SK-N-SH treated with all-trans-retinoic acid at 6 μM for 48 hours (cell line): ENCODE data around the gene CCDC57.

ENCODE experiments used
- ATAC-seq: fragments of 200-7000 bp; cut with Tn5 transposase; 3 replicates; pipeline ENCODE4 v1.9.1; 2020; ENCODE audit warnings: mild to moderate bottlenecking, moderate library complexity
- ARNTL ChIP-seq: fragments of 450-650 bp; formaldehyde crosslinking; IDR thresholded peaks from 2 replicates; pipeline ENCODE4 v1.5.0; 2020; ENCODE audit warnings: low read depth, mild to moderate bottlenecking, moderate library complexity, borderline replicate concordance
- BACH2 ChIP-seq: fragments of 250-450 bp; sonication (Bioruptor Pico); IDR thresholded peaks from 2 replicates; pipeline ENCODE4 v1.9.0; 2021; ENCODE audit warnings: mild to moderate bottlenecking, borderline replicate concordance
- CSDC2 ChIP-seq: fragments of 250-450 bp; sonication (Bioruptor Pico); IDR thresholded peaks from 2 replicates; pipeline ENCODE4 v1.5.0; 2020; ENCODE audit warnings: mild to moderate bottlenecking, moderate library complexity
- ESRRG ChIP-seq: fragments of 250-450 bp; sonication (Bioruptor Pico); IDR thresholded peaks from 2 replicates; pipeline ENCODE4 v1.6.1; 2021; ENCODE audit warnings: mild to moderate bottlenecking
- GLIS3 ChIP-seq: fragments of 250-450 bp; sonication (Bioruptor Pico); IDR thresholded peaks from 2 replicates; pipeline ENCODE4 v1.5.0; 2020; ENCODE audit warnings: mild to moderate bottlenecking, moderate library complexity
- OSR1 ChIP-seq: fragments of 250-450 bp; sonication (Bioruptor Pico); IDR thresholded peaks from 2 replicates; pipeline ENCODE4 v1.8.0; 2022; ENCODE audit warnings: moderate library complexity, mild to moderate bottlenecking, inconsistent platforms
- PPARA ChIP-seq: fragments of 250-450 bp; sonication (Bioruptor Pico); IDR thresholded peaks from 2 replicates; pipeline ENCODE4 v1.5.0; 2020; ENCODE audit warnings: mild to moderate bottlenecking, borderline replicate concordance
- RARB ChIP-seq: fragments of 250-450 bp; sonication (Bioruptor Pico); IDR thresholded peaks from 2 replicates; pipeline ENCODE4 v1.8.0; 2021; ENCODE audit warnings: mild to moderate bottlenecking, moderate library complexity
- SNAI2 ChIP-seq: fragments of 250-450 bp; sonication (Bioruptor Pico); IDR thresholded peaks from 2 replicates; pipeline ENCODE4 v1.5.0; 2020; ENCODE audit warnings: mild to moderate bottlenecking, moderate library complexity
- TCF4 ChIP-seq: fragments of 250-450 bp; sonication (Bioruptor Pico); IDR thresholded peaks from 2 replicates; pipeline ENCODE4 v1.8.0; 2021; ENCODE audit warnings: mild to moderate bottlenecking, moderate library complexity, borderline replicate concordance
- TOX ChIP-seq: fragments of 250-450 bp; sonication (Bioruptor Pico); IDR thresholded peaks from 2 replicates; pipeline ENCODE4 v1.8.0; 2021; ENCODE audit warnings: mild to moderate bottlenecking, moderate library complexity, borderline replicate concordance
- ZC3H10 ChIP-seq: fragments of 250-450 bp; sonication (Bioruptor Pico); IDR thresholded peaks from 2 replicates; pipeline ENCODE4 v1.5.1; 2021; ENCODE audit warnings: mild to moderate bottlenecking, moderate library complexity
- ZFP30 ChIP-seq: fragments of 450-650 bp; formaldehyde crosslinking; IDR thresholded peaks from 2 replicates; pipeline ENCODE4 v1.5.0; 2022; ENCODE audit warnings: mild to moderate bottlenecking, moderate library complexity
- ZNF565 ChIP-seq: fragments of 450-650 bp; formaldehyde crosslinking; conservative IDR thresholded peaks from 2 replicates; pipeline ENCODE4 v1.5.0; 2020; ENCODE audit warnings: low read depth, mild to moderate bottlenecking, moderate library complexity
- ZNF8 ChIP-seq: fragments of 450-650 bp; formaldehyde crosslinking; IDR thresholded peaks from 2 replicates; pipeline ENCODE4 v1.5.0; 2020; ENCODE audit warnings: mild to moderate bottlenecking, moderate library complexity
- TF ChIP-seq, protein P1 (sequence below): fragments of 250-450 bp; sonication (Bioruptor Pico); IDR thresholded peaks from 2 replicates; pipeline ENCODE4 v1.5.1; 2020; ENCODE audit warnings: low read depth, mild to moderate bottlenecking, moderate library complexity
- TF ChIP-seq, protein P2 (sequence below): fragments of 250-450 bp; sonication (Bioruptor Pico); IDR thresholded peaks from 2 replicates; pipeline ENCODE4 v1.8.0; 2020; ENCODE audit warnings: mild to moderate bottlenecking, moderate library complexity, borderline replicate concordance
- TF ChIP-seq, protein P3 (sequence below): fragments of 250-450 bp; sonication (Bioruptor Pico); IDR thresholded peaks from 2 replicates; pipeline ENCODE4 v1.5.1; 2021; ENCODE audit warnings: mild to moderate bottlenecking, moderate library complexity
- TF ChIP-seq, protein P4 (sequence below): fragments of 250-450 bp; sonication (Bioruptor Pico); IDR thresholded peaks from 2 replicates; pipeline ENCODE4 v1.5.0; 2020; ENCODE audit warnings: mild to moderate bottlenecking, moderate library complexity

CCDC57 gene

DNA sequence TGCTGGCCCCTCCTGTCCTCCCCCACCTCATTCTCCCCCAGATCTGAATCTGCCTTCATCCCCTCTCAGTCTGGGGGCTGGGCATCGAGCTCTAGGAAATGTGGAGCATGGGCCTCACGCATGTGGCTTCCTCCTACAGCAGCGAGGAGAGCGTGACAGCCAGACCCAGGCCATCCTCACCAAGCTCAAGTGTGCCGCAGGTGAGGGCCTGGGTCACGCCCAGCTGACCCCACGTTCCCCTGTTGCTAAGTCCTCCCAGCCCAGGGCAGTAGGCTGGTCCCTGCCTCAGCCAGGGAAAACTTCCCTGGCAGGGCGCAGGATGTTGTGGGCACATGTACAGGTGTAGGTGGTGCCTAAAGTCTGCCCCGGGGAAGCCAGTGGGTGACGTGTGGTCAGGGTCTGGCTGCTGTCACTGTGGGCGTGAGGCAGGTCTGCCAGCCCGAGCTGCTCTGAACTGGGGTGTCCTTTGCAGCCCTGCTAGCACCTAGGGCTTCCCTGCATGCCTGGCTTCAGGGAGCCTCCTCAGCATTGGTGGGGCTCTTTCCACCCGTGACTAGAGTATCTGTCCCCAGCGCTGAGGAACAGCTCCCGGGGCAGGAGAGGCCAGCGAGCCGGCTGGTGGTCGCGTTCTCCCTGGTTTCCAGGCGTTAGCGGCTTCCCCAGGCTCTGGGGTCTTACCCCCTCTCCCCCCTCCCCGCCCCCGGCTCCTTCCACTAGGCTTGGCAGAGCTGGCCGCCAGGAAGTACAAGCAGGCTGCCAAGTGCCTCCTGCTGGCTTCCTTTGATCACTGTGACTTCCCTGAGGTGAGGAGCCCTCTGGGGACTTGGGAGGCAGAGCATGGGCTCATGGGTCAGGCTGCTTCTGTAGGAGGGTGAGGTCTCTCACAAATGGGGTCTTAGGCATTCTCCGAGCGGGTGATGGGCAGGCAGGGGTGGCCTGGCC is 157.3 kb downstream of the CCDC57 start:
- no peak for ATAC-seq
- TF ChIP-seq, protein P1, sequence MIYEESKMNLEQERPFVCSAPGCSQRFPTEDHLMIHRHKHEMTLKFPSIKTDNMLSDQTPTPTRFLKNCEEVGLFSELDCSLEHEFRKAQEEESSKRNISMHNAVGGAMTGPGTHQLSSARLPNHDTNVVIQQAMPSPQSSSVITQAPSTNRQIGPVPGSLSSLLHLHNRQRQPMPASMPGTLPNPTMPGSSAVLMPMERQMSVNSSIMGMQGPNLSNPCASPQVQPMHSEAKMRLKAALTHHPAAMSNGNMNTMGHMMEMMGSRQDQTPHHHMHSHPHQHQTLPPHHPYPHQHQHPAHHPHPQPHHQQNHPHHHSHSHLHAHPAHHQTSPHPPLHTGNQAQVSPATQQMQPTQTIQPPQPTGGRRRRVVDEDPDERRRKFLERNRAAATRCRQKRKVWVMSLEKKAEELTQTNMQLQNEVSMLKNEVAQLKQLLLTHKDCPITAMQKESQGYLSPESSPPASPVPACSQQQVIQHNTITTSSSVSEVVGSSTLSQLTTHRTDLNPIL: no peak
- no peak for TF ChIP-seq PPARA (CRISPR knock-in tag)

DNA sequence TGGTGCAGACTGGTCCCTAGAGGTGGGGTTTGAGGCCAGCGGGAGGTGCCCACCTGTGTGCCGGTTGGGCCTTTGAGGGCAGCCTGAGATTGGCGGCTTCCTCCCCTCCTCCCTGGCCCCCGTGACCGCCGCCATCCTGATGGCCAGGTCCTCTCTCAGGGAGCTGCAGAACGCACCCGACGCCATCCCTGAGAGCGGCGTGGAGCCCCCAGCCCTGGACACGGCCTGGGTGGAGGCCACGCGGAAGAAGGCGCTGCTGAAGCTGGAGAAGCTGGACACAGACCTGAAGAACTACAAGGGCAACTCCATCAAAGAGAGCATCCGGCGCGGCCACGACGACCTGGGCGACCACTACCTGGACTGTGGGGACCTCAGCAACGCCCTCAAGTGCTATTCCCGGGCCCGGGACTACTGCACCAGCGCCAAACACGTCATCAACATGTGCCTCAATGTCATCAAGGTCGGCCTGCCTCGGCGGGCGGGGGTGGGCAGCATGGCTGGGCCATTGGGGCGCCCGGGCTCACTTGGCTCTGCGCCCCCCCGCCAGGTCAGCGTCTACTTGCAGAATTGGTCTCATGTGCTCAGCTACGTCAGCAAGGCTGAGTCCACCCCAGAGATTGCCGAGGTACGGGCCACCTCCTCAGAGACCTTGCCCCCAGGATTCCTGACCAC is 158.2 kb downstream of the CCDC57 start:
- TF ChIP-seq BACH2 (CRISPR knock-in tag) (no peak), TCF4 (CRISPR knock-in tag) (no peak)
- no peak for ATAC-seq

DNA sequence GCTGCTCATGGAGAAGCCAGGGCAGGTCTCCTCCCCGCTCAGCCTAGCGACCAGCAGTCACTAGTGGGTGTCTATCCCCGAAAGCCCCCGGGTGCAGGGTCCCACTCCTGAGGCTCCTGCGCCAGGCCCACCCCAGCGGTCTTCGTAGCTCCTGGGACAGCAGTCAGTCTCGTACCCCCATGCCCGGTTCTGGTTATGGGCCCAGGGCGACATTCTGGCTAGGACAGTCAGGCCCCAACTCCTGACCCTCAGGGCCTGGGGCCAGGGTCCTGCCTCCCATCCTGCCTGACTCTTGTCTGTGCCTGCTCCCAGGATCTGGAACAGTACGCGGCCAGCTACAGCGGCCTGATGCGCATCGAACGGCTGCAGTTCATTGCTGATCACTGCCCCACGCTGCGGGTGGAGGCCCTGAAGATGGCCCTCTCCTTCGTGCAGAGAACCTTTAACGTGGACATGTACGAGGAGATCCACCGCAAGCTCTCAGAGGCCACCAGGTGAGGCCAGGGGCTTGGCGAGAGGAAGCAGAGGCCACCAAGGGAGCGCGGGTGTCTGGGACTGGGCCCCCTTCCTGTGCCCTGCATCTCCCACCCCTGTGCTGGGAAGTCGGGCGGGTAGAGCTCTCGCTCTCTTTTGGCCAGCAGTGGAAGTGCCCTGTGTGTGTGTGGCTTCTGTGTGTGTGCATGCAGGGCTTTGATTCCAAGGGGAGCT is 158.9 kb downstream of the CCDC57 start:
- ATAC-seq: no peak

DNA sequence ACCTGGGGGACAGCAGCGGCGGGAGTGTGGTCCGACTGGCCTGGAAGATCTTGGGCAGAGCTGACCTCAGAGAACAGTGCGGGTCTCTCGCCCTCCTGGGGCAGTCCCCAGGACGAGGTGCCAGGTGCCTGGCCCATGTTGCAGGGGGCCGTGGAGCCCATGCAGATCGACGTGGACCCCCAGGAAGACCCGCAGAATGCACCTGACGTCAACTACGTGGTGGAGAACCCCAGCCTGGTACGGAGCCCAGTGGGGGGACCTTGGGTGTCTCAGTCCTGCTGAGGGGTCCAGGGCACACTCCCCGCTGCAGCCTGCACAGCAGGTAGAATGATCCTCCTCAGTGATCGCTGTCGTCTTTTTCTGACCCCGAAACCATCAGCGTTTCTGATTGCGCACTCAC is 159.5 kb downstream of the CCDC57 start:
- no peak for ATAC-seq
- TF ChIP-seq, protein P2, sequence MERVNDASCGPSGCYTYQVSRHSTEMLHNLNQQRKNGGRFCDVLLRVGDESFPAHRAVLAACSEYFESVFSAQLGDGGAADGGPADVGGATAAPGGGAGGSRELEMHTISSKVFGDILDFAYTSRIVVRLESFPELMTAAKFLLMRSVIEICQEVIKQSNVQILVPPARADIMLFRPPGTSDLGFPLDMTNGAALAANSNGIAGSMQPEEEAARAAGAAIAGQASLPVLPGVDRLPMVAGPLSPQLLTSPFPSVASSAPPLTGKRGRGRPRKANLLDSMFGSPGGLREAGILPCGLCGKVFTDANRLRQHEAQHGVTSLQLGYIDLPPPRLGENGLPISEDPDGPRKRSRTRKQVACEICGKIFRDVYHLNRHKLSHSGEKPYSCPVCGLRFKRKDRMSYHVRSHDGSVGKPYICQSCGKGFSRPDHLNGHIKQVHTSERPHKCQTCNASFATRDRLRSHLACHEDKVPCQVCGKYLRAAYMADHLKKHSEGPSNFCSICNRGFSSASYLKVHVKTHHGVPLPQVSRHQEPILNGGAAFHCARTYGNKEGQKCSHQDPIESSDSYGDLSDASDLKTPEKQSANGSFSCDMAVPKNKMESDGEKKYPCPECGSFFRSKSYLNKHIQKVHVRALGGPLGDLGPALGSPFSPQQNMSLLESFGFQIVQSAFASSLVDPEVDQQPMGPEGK (CRISPR knock-in tag): no peak
- TF ChIP-seq SNAI2 (CRISPR knock-in tag): no peak
- no peak for TF ChIP-seq ZFP30 (CRISPR knock-in tag)
- TF ChIP-seq, protein P1: no peak
- TF ChIP-seq GLIS3 (CRISPR knock-in tag): no peak
- TF ChIP-seq TOX: no peak
- no peak for TF ChIP-seq ZNF565 (CRISPR knock-in tag)
- no peak for TF ChIP-seq OSR1
- no peak for TF ChIP-seq TCF4 (CRISPR knock-in tag)
- TF ChIP-seq ARNTL (CRISPR knock-in tag): no peak
- TF ChIP-seq, protein P3, sequence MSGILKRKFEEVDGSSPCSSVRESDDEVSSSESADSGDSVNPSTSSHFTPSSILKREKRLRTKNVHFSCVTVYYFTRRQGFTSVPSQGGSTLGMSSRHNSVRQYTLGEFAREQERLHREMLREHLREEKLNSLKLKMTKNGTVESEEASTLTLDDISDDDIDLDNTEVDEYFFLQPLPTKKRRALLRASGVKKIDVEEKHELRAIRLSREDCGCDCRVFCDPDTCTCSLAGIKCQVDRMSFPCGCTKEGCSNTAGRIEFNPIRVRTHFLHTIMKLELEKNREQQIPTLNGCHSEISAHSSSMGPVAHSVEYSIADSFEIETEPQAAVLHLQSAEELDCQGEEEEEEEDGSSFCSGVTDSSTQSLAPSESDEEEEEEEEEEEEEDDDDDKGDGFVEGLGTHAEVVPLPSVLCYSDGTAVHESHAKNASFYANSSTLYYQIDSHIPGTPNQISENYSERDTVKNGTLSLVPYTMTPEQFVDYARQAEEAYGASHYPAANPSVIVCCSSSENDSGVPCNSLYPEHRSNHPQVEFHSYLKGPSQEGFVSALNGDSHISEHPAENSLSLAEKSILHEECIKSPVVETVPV: no peak
- TF ChIP-seq ESRRG: no peak
- TF ChIP-seq BACH2 (CRISPR knock-in tag): no peak
- no peak for TF ChIP-seq ZNF8 (CRISPR knock-in tag)
- no peak for TF ChIP-seq RARB
- TF ChIP-seq, protein P4, sequence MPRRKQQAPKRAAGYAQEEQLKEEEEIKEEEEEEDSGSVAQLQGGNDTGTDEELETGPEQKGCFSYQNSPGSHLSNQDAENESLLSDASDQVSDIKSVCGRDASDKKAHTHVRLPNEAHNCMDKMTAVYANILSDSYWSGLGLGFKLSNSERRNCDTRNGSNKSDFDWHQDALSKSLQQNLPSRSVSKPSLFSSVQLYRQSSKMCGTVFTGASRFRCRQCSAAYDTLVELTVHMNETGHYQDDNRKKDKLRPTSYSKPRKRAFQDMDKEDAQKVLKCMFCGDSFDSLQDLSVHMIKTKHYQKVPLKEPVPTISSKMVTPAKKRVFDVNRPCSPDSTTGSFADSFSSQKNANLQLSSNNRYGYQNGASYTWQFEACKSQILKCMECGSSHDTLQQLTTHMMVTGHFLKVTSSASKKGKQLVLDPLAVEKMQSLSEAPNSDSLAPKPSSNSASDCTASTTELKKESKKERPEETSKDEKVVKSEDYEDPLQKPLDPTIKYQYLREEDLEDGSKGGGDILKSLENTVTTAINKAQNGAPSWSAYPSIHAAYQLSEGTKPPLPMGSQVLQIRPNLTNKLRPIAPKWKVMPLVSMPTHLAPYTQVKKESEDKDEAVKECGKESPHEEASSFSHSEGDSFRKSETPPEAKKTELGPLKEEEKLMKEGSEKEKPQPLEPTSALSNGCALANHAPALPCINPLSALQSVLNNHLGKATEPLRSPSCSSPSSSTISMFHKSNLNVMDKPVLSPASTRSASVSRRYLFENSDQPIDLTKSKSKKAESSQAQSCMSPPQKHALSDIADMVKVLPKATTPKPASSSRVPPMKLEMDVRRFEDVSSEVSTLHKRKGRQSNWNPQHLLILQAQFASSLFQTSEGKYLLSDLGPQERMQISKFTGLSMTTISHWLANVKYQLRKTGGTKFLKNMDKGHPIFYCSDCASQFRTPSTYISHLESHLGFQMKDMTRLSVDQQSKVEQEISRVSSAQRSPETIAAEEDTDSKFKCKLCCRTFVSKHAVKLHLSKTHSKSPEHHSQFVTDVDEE (CRISPR knock-in tag): no peak

More for the DNA sequence above, 158.9 kb downstream of the CCDC57 start:
- TF ChIP-seq TCF4 (CRISPR knock-in tag) (no peak), ZC3H10 (CRISPR knock-in tag) (no peak), ZNF8 (CRISPR knock-in tag) (no peak), OSR1 (no peak), CSDC2 (CRISPR knock-in tag) (no peak)
- TF ChIP-seq, protein P2 (CRISPR knock-in tag): no peak
